ENCODE measurements around the gene CALCR.

CALCR gene

GRCh38 chr7:93461350-93461749, 113.2 kb downstream of the CALCR start:
- no peak for DNase-seq (ENCODE audit: low spot score)
- TF ChIP-seq CTCF (IDR thresholded peaks at IDR 0.05; ENCODE audit: extremely low read depth, insufficient read depth, missing control alignments): no peak
- in situ Hi-C loops (cut with MboI; ENCODE audit: low pct_unique_long_range_greater_than_20kb, low sequenced_read_pairs, unreplicated experiment): no loop called here

- in situ Hi-C loops (cut with MboI; ENCODE audit: low pct_unique_long_range_greater_than_20kb, low sequenced_read_pairs, unreplicated experiment): no loop called here
- no peak for DNase-seq (ENCODE audit: low spot score)
- no peak for TF ChIP-seq CTCF (IDR thresholded peaks at IDR 0.05; ENCODE audit: extremely low read depth, insufficient read depth, missing control alignments)
These were observed 121.3 kb downstream of the CALCR start for GRCh38 chr7:93453262-93453661.

- no peak for TF ChIP-seq CTCF (IDR thresholded peaks at IDR 0.05; ENCODE audit: extremely low read depth, insufficient read depth, missing control alignments)
- in situ Hi-C loops (cut with MboI; ENCODE audit: low pct_unique_long_range_greater_than_20kb, low sequenced_read_pairs, unreplicated experiment): no loop called here
- DNase-seq (ENCODE audit: low spot score): no peak
These were observed 126.3 kb downstream of the CALCR start for GRCh38 chr7:93448176-93448575.

DNA sequence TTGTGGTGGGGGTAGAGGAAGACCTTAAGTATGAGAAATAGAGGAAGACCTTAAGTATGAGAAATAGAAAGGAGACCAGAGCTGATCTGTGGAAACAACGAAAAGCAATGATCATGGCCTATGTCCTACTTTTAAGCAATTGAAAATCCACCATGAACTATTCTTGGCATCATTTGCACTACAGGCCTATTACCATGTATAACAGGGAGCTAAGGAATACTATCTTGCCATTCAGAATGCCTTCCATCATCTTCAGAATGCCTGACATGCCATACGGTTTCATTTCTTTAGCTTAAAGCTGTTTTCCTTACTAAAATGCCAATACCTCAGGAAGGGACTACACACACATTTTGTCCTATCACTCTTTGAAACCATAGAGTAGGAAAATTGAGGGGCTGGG, 127.0 kb downstream of the CALCR start:
- DNase-seq (ENCODE audit: low spot score): no peak
- no peak for TF ChIP-seq CTCF (IDR thresholded peaks at IDR 0.05; ENCODE audit: extremely low read depth, insufficient read depth, missing control alignments)
- in situ Hi-C loops (cut with MboI; ENCODE audit: low pct_unique_long_range_greater_than_20kb, low sequenced_read_pairs, unreplicated experiment): no loop called here

DNA sequence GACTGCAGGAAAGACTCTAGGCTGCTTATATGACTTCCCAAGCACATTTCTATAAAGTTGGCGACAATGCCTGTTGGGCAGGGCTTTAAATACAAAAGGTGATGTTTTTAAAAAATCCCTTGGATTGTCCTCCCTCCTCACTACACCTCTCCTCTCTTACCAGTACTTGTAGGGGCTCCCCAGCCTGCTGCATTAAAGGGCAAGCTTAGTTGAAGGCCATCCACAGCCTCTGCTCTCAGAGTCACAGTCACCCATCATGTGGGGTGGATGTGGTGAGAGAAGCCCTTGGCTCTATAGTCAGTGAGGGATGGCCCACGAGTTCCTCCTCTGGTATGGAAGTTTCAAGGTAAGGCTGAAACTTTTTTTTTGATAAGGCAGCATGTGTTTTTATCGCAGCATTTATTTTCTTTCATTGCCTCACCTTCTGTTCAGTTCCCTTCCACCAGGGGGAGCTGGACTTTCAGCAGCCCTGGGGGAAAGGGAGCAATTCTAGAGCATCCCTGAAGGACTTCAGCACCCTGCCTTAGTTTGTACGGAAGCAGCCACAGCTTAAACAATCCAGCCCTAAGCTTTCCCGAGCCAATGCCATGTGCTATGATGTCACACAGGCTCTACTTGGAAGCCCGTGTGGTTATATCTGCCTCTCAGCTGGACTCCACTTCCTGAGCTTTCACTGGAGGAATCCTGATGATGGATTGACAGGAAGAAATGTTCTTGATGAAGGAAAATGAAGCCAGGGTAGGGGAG, 131.9 kb downstream of the CALCR start:
- peak; percentile 84 for TF ChIP-seq CTCF (IDR thresholded peaks at IDR 0.05; ENCODE audit: extremely low read depth, insufficient read depth, missing control alignments)
- DNase-seq (ENCODE audit: low spot score): no peak
- in situ Hi-C loops (cut with MboI; ENCODE audit: low pct_unique_long_range_greater_than_20kb, low sequenced_read_pairs, unreplicated experiment): no loop called here

GRCh38 chr7:93435791-93436190, 138.7 kb downstream of the CALCR start:
- in situ Hi-C loops (cut with MboI; ENCODE audit: low pct_unique_long_range_greater_than_20kb, low sequenced_read_pairs, unreplicated experiment): no loop called here
- no peak for TF ChIP-seq CTCF (IDR thresholded peaks at IDR 0.05; ENCODE audit: extremely low read depth, insufficient read depth, missing control alignments)
- no peak for DNase-seq (ENCODE audit: low spot score)
